Parathyroid adenoma (tissue), 2 donors: ENCODE data around the gene ADGRG1.

Experiments used
- H2AFZ ChIP-seq: fragments of 300-600 bp; sonication (generic); one replicate; pipeline ENCODE4 v1.7.0; 2017; ENCODE audit warnings: antibody characterized with exemption, mild to moderate bottlenecking
- H3K27ac ChIP-seq: fragments of 300-600 bp; sonication (generic); one replicate; pipeline ENCODE4 v1.7.0; 2017
- H3K27me3 ChIP-seq: fragments of 300-600 bp; sonication (generic); one replicate; pipeline ENCODE4 v1.7.0; 2017; ENCODE audit warnings: low read length; ENCODE audit not compliant: control insufficient read depth, insufficient read depth
- H3K36me3 ChIP-seq: fragments of 300-600 bp; sonication (generic); one replicate; pipeline ENCODE4 v1.7.0; 2017; ENCODE audit warnings: low read length; ENCODE audit not compliant: control insufficient read depth, insufficient read depth
- H3K4me1 ChIP-seq: fragments of 300-600 bp; sonication (generic); one replicate; pipeline ENCODE4 v1.7.0; 2017; ENCODE audit warnings: control low read depth
- H3K4me2 ChIP-seq: fragments of 300-600 bp; sonication (generic); one replicate; pipeline ENCODE4 v1.7.0; 2017; ENCODE audit warnings: low read length
- H3K4me3 ChIP-seq: fragments of 300-600 bp; sonication (generic); one replicate; pipeline ENCODE4 v1.7.0; 2017; ENCODE audit warnings: low read depth, low read length
- H3K79me2 ChIP-seq: fragments of 300-600 bp; sonication (generic); one replicate; pipeline ENCODE4 v1.7.0; 2017; ENCODE audit warnings: control low read depth
- H3K9ac ChIP-seq: fragments of 300-600 bp; sonication (generic); one replicate; pipeline ENCODE4 v1.7.0; 2017; ENCODE audit warnings: mild to moderate bottlenecking
- H3K9me3 ChIP-seq: fragments of 300-600 bp; sonication (generic); one replicate; pipeline ENCODE4 v1.7.0; 2017; ENCODE audit warnings: low read length; ENCODE audit not compliant: control insufficient read depth
- TF ChIP-seq, protein P1 (sequence below): fragments of 300-600 bp; sonication (generic); IDR thresholded peaks from one replicate; pipeline ENCODE4 v1.7.0; 2017; ENCODE audit warnings: antibody characterized with exemption, mild to moderate bottlenecking
- donor health status: primary hyperparathyroidism.

Gene ADGRG1

DNA sequence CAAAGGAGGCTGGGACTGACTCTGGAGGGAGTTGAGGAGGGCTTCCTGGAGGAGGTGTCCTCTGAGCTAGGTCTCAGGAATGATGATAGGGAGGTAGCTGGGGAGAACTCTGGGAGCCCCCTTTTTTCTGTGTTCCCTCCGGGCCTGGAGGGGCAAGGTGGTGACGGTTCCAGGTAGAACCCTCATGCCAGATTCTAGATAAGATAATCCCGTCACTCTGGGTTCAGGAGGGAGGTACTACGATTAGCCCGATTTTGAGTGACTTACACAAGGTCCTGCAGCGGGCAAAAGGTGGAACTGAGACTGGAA is 21.0 kb downstream of the ADGRG1 start:
- Histone ChIP-seq H3K27me3 (no peaks in the 10 kb centered on the region), H3K9ac (no peak overlapping the region), H3K27ac (no peak overlapping the region), H2AFZ (no peak overlapping the region), H3K36me3 (no peaks in the 10 kb centered on the region), H3K4me3 (no peak overlapping the region), H3K4me1 (peaks cover 12% of the 10 kb centered on the region), H3K9me3 (no peaks in the 10 kb centered on the region), H3K4me2 (no peak overlapping the region), H3K79me2 (peaks cover 8% of the 10 kb centered on the region)
- TF ChIP-seq, protein P1, sequence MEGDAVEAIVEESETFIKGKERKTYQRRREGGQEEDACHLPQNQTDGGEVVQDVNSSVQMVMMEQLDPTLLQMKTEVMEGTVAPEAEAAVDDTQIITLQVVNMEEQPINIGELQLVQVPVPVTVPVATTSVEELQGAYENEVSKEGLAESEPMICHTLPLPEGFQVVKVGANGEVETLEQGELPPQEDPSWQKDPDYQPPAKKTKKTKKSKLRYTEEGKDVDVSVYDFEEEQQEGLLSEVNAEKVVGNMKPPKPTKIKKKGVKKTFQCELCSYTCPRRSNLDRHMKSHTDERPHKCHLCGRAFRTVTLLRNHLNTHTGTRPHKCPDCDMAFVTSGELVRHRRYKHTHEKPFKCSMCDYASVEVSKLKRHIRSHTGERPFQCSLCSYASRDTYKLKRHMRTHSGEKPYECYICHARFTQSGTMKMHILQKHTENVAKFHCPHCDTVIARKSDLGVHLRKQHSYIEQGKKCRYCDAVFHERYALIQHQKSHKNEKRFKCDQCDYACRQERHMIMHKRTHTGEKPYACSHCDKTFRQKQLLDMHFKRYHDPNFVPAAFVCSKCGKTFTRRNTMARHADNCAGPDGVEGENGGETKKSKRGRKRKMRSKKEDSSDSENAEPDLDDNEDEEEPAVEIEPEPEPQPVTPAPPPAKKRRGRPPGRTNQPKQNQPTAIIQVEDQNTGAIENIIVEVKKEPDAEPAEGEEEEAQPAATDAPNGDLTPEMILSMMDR, result no peak

DNA sequence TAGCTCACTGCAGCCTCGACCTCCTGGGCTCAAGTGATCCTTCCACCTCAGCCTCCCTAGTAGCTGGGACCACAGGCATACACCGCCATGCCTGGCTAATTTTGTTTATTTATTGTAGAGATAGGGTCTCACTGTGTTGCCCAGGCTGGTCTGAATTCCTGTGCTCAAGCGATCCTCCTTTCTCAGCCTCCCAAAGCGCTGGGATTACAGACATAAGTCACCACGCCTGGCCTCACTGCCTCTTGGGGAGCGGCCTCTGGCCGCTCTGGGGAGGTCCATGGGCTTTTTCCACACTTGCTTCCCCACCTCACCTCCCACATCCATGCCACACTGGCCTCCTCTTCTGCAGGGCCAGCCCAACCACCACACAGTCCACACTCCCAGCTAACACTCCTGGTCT is 21.4 kb downstream of the ADGRG1 start:
- Histone ChIP-seq H3K27ac (no peak overlapping the region), H3K79me2 (peaks cover 6% of the 10 kb centered on the region), H3K9ac (no peak overlapping the region), H3K27me3 (no peaks in the 10 kb centered on the region), H2AFZ (no peak overlapping the region), H3K4me1 (peaks cover 12% of the 10 kb centered on the region), H3K4me2 (no peak overlapping the region), H3K9me3 (no peaks in the 10 kb centered on the region), H3K36me3 (no peaks in the 10 kb centered on the region), H3K4me3 (no peak overlapping the region)
- TF ChIP-seq, protein P1, result no peak

DNA sequence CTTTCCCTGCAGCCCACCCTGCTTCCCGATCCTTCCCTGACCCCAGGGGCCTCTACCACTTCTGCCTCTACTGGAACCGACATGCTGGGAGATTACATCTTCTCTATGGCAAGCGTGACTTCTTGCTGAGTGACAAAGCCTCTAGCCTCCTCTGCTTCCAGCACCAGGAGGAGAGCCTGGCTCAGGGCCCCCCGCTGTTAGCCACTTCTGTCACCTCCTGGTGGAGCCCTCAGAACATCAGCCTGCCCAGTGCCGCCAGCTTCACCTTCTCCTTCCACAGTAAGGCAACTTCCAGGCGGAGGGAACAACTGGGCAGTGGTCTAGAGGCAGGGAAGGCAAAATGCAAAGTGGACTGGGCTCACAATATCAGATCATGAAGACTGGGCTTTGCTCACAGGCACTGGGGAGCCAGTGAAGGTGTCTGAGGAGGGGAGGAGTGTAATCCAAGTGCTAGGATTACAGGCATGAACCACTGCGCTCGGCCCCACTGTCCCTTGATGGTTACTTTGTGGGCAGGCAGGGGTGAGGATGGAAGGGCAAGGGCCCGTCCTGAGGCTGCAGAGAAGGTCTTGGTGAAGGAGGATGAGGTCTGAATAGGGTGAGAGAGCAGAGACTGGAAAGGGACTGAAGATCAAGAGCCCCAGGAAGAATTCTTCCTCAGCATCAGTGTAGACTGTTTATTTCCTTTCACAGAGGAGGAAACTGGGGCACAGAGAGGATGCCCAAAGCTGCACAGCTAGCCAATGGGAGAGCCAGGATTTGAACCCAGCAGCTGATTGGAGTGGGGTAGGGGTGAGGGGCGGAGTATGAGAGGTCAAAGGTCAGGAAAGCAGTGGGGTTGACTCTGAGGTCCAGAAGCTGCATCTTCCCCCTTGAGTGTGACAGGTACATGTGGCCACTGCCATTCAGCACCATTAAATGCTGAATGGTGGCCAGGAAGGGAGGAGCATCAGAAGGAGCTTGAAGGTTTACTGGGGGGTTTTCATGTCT is 23.2 kb downstream of the ADGRG1 start:
- no peak overlapping the region for H3K9ac ChIP-seq
- peaks cover 12% of the 10 kb centered on the region for H3K4me1 ChIP-seq
- no peak overlapping the region for H3K4me3 ChIP-seq
- H3K27ac ChIP-seq, result no peak overlapping the region
- no peaks in the 10 kb centered on the region for H3K27me3 ChIP-seq
- no peaks in the 10 kb centered on the region for H3K9me3 ChIP-seq
- H2AFZ ChIP-seq, result no peak overlapping the region
- H3K4me2 ChIP-seq, result no peak overlapping the region
- no peaks in the 10 kb centered on the region for H3K36me3 ChIP-seq
- peaks cover 5% of the 10 kb centered on the region for H3K79me2 ChIP-seq
- TF ChIP-seq, protein P1, result no peak

DNA sequence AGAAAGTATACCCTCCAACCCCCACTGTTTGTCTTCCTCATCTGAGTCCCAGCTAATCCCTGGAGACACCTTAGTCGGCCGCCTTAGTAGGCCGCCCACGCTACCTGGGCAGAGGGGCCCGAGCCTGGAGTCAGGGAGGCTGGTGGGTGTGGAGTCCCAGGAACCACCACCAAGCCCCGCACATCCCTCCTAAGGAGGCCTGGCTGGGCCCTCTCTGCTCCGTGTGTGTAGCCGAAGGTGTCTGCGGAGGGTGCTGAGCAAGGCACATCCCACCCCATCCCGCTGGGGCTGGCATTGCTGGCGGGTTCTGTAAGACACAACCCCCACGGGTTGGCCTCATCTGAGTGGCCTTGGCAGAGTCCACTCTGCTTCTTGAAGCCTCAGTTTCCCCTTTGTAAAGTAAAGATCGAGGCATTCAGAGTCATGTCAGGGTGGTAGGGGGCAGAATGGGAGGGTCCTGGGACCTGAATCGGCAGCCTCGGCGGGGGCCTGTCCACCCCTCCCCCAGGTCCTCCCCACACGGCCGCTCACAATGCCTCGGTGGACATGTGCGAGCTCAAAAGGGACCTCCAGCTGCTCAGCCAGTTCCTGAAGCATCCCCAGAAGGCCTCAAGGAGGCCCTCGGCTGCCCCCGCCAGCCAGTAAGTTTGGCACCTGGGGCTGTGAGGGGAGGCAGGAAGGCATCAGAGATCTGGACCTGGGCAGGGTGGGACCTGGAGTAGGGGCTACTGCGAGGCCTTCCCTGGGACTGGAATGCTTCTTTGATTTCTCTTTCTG is 24.5 kb downstream of the ADGRG1 start:
- H3K9me3 ChIP-seq, result no peaks in the 10 kb centered on the region

More for the DNA sequence above, 24.5 kb downstream of the ADGRG1 start:
- H3K27me3 ChIP-seq, result no peaks in the 10 kb centered on the region
- peaks cover 8% of the 10 kb centered on the region for H3K4me1 ChIP-seq
- H2AFZ ChIP-seq, result no peak overlapping the region
- TF ChIP-seq, protein P1, result no peak
- no peak overlapping the region for H3K4me3 ChIP-seq
- H3K9ac ChIP-seq, result no peak overlapping the region
- H3K79me2 ChIP-seq, result peaks cover 5% of the 10 kb centered on the region
- no peaks in the 10 kb centered on the region for H3K36me3 ChIP-seq
- no peak overlapping the region for H3K27ac ChIP-seq
- no peak overlapping the region for H3K4me2 ChIP-seq
